ENCODE measurements around the gene DYNC1LI2. TPM values are rescaled to one million over a fixed set of nuclear protein-coding genes. Genes with fewer than 3 reads are reported as not detected.
A peak's percentile ranks its signal among the peaks of the same experiment; 100 is the strongest.

DYNC1LI2 gene
- total RNA-seq, 2 experiments from 2014 or later, result 66.3 to 70.5 TPM

GRCh38 chr16:66728117-66728787 is 23.2 kb downstream of the DYNC1LI2 start:
- Mint-ChIP-seq H3K4me1 (peaks cover 10% of the 10 kb centered on the region), H3K27ac (peak overlapping the region; percentile 68), H3K4me3 (no peak overlapping the region), H3K36me3 (peaks cover 28% of the 10 kb centered on the region), H3K9me3 (no peaks in the 10 kb centered on the region), H3K27me3 (no peaks in the 10 kb centered on the region)
- POLR2A ChIA-PET, result interaction anchor here (0.5 to 0.8 kb wide), 3 partner anchors 34 to 140 kb away, joined by 3 to 4 read pairs (median 3); no protein-coding TSS in a partner anchor
- peak; percentile 72 for ATAC-seq (ENCODE audit: low read depth)
- DNase-seq, result no peak

- H3K4me3 Mint-ChIP-seq, result no peak overlapping the region
- POLR2A ChIA-PET, result no interaction called here
- H3K27me3 Mint-ChIP-seq, result no peaks in the 10 kb centered on the region
- H3K36me3 Mint-ChIP-seq, result peaks cover 10% of the 10 kb centered on the region
- ATAC-seq (ENCODE audit: low read depth) (no peak), DNase-seq (no peak)
- H3K9me3 Mint-ChIP-seq, result no peaks in the 10 kb centered on the region
- H3K27ac Mint-ChIP-seq, result no peak overlapping the region
- peaks cover 3% of the 10 kb centered on the region for H3K4me1 Mint-ChIP-seq
These were observed 30.6 kb downstream of the DYNC1LI2 start for GRCh38 chr16:66720766-66721165.

GRCh38 chr16:66719246-66719645 is 32.2 kb downstream of the DYNC1LI2 start:
- POLR2A ChIA-PET, result no interaction called here
- no peaks in the 10 kb centered on the region for H3K27me3 Mint-ChIP-seq
- no peak for DNase-seq
- no peak for ATAC-seq (ENCODE audit: low read depth)
- no peak overlapping the region for H3K27ac Mint-ChIP-seq
- H3K4me3 Mint-ChIP-seq, result no peak overlapping the region
- H3K36me3 Mint-ChIP-seq, result peaks cover 6% of the 10 kb centered on the region
- H3K4me1 Mint-ChIP-seq, result no peaks in the 10 kb centered on the region
- H3K9me3 Mint-ChIP-seq, result no peaks in the 10 kb centered on the region

- H3K36me3 Mint-ChIP-seq, result peaks cover 2% of the 10 kb centered on the region
- no peaks in the 10 kb centered on the region for H3K4me1 Mint-ChIP-seq
- ATAC-seq (ENCODE audit: low read depth), result no peak
- no peaks in the 10 kb centered on the region for H3K27me3 Mint-ChIP-seq
- POLR2A ChIA-PET, result no interaction called here
- no peaks in the 10 kb centered on the region for H3K9me3 Mint-ChIP-seq
- H3K4me3 Mint-ChIP-seq, result no peak overlapping the region
- H3K27ac Mint-ChIP-seq, result no peak overlapping the region
- no peak for DNase-seq
These were observed 33.6 kb downstream of the DYNC1LI2 start for GRCh38 chr16:66717776-66718175.

GRCh38 chr16:66717112-66717675 is 34.2 kb downstream of the DYNC1LI2 start:
- H3K4me1 Mint-ChIP-seq, result no peaks in the 10 kb centered on the region
- no peak for DNase-seq
- H3K27ac Mint-ChIP-seq, result no peak overlapping the region

GRCh38 chr16:66714654-66715307 is 36.6 kb downstream of the DYNC1LI2 start:
- no peaks in the 10 kb centered on the region for H3K9me3 Mint-ChIP-seq
- POLR2A ChIA-PET, result no interaction called here
- no peaks in the 10 kb centered on the region for H3K4me1 Mint-ChIP-seq
- no peak overlapping the region for H3K4me3 Mint-ChIP-seq
- no peak overlapping the region for H3K27ac Mint-ChIP-seq
- no peaks in the 10 kb centered on the region for H3K36me3 Mint-ChIP-seq
- ATAC-seq (ENCODE audit: low read depth), result no peak
- H3K27me3 Mint-ChIP-seq, result no peaks in the 10 kb centered on the region
- DNase-seq, result no peak

More at GRCh38 chr16:66717112-66717675, 34.2 kb downstream of the DYNC1LI2 start:
- Mint-ChIP-seq H3K27me3 (no peaks in the 10 kb centered on the region), H3K9me3 (no peaks in the 10 kb centered on the region), H3K4me3 (no peak overlapping the region), H3K36me3 (peaks cover 2% of the 10 kb centered on the region)
- POLR2A ChIA-PET, result interaction anchor here (0.7 kb wide), 1 partner anchor 67 kb away, joined by 4 read pairs; no protein-coding TSS in a partner anchor
- ATAC-seq (ENCODE audit: low read depth), result peak; percentile 56

- DNase-seq (no peak), ATAC-seq (ENCODE audit: low read depth) (no peak)
- Mint-ChIP-seq H3K4me3 (no peak overlapping the region), H3K27me3 (peaks cover under 1% of the 10 kb centered on the region), H3K36me3 (no peaks in the 10 kb centered on the region), H3K9me3 (no peaks in the 10 kb centered on the region), H3K27ac (no peak overlapping the region), H3K4me1 (no peaks in the 10 kb centered on the region)
- POLR2A ChIA-PET, result no interaction called here
These were observed 37.3 kb downstream of the DYNC1LI2 start for GRCh38 chr16:66714062-66714461.

- Mint-ChIP-seq H3K4me1 (no peaks in the 10 kb centered on the region), H3K27ac (no peak overlapping the region), H3K36me3 (no peaks in the 10 kb centered on the region), H3K27me3 (peaks cover 8% of the 10 kb centered on the region), H3K4me3 (no peak overlapping the region), H3K9me3 (no peaks in the 10 kb centered on the region)
- ATAC-seq (ENCODE audit: low read depth), result no peak
- no peak for DNase-seq
- POLR2A ChIA-PET, result no interaction called here
These were observed 38.3 kb downstream of the DYNC1LI2 start for GRCh38 chr16:66713076-66713475.

GRCh38 chr16:66712512-66712911 is 38.9 kb downstream of the DYNC1LI2 start:
- Mint-ChIP-seq H3K27ac (no peak overlapping the region), H3K9me3 (no peaks in the 10 kb centered on the region), H3K4me1 (no peaks in the 10 kb centered on the region), H3K27me3 (peaks cover 11% of the 10 kb centered on the region), H3K4me3 (no peak overlapping the region), H3K36me3 (no peaks in the 10 kb centered on the region)
- POLR2A ChIA-PET, result no interaction called here
- DNase-seq, result no peak
- no peak for ATAC-seq (ENCODE audit: low read depth)

GRCh38 chr16:66711581-66711980 is 39.8 kb downstream of the DYNC1LI2 start:
- DNase-seq (no peak), ATAC-seq (ENCODE audit: low read depth) (no peak)
- Mint-ChIP-seq H3K27ac (no peak overlapping the region), H3K9me3 (no peaks in the 10 kb centered on the region), H3K4me1 (no peaks in the 10 kb centered on the region), H3K27me3 (peaks cover 11% of the 10 kb centered on the region), H3K4me3 (no peak overlapping the region), H3K36me3 (no peaks in the 10 kb centered on the region)
- POLR2A ChIA-PET, result interaction anchor here (0.6 kb wide), 1 partner anchor 27 kb away, joined by 8 read pairs; no protein-coding TSS in a partner anchor

- H3K4me1 Mint-ChIP-seq, result no peaks in the 10 kb centered on the region
- H3K27me3 Mint-ChIP-seq, result peaks cover 22% of the 10 kb centered on the region
- DNase-seq (no peak), ATAC-seq (ENCODE audit: low read depth) (no peak)
- no peak overlapping the region for H3K4me3 Mint-ChIP-seq
- POLR2A ChIA-PET, result no interaction called here
- H3K27ac Mint-ChIP-seq, result no peak overlapping the region
- no peaks in the 10 kb centered on the region for H3K9me3 Mint-ChIP-seq
- no peaks in the 10 kb centered on the region for H3K36me3 Mint-ChIP-seq
These were observed 44.9 kb downstream of the DYNC1LI2 start for GRCh38 chr16:66706506-66706880.

- H3K27ac Mint-ChIP-seq, result no peak overlapping the region
- H3K27me3 Mint-ChIP-seq, result peaks cover 25% of the 10 kb centered on the region
- peaks cover 1% of the 10 kb centered on the region for H3K9me3 Mint-ChIP-seq
- ATAC-seq (ENCODE audit: low read depth), result no peak
- H3K36me3 Mint-ChIP-seq, result peaks cover under 1% of the 10 kb centered on the region
- peaks cover under 1% of the 10 kb centered on the region for H3K4me1 Mint-ChIP-seq
- no peak overlapping the region for H3K4me3 Mint-ChIP-seq
- DNase-seq, result no peak
- POLR2A ChIA-PET, result interaction anchor here (0.7 kb wide), 1 partner anchor 162 kb away, joined by 4 read pairs; no protein-coding TSS in a partner anchor
These were observed 45.5 kb downstream of the DYNC1LI2 start for GRCh38 chr16:66705790-66706505.

- Mint-ChIP-seq H3K4me3 (no peak overlapping the region), H3K27me3 (peaks cover 41% of the 10 kb centered on the region), H3K4me1 (peaks cover 3% of the 10 kb centered on the region), H3K36me3 (peaks cover 2% of the 10 kb centered on the region), H3K27ac (no peak overlapping the region), H3K9me3 (peaks cover 4% of the 10 kb centered on the region)
- ATAC-seq (ENCODE audit: low read depth) (no peak), DNase-seq (no peak)
- POLR2A ChIA-PET, result no interaction called here
These were observed 47.8 kb downstream of the DYNC1LI2 start for GRCh38 chr16:66703406-66704215.

All from activated naive CD8-positive, alpha-beta T cell treated with anti-CD3 and anti-CD28 coated beads, Interleukin-2, amount 10 ng/mL, durations not matched to agents 7 days and 5 days (primary cell).